AG10803 (cell line): ENCODE measurements around the gene INPP5A.
A peak's percentile ranks its signal among the peaks of the same experiment; 100 is the strongest.

ENCODE experiments used
- DNase-seq: peaks from one replicate; pipeline ENCODE4 v3.0.0; 2010; ENCODE audit warnings: low read depth
- H3K4me3 ChIP-seq: 2 replicates; pipeline ENCODE4 v1.5.1; 2011; ENCODE audit warnings: mild to moderate bottlenecking, low read length, control low read depth
- TF ChIP-seq, protein P1 (sequence below): conservative IDR thresholded peaks from 2 replicates; pipeline ENCODE4 v1.5.1; 2011; ENCODE audit warnings: mild to moderate bottlenecking, low read length, control low read depth, inconsistent platforms

Gene INPP5A

DNA sequence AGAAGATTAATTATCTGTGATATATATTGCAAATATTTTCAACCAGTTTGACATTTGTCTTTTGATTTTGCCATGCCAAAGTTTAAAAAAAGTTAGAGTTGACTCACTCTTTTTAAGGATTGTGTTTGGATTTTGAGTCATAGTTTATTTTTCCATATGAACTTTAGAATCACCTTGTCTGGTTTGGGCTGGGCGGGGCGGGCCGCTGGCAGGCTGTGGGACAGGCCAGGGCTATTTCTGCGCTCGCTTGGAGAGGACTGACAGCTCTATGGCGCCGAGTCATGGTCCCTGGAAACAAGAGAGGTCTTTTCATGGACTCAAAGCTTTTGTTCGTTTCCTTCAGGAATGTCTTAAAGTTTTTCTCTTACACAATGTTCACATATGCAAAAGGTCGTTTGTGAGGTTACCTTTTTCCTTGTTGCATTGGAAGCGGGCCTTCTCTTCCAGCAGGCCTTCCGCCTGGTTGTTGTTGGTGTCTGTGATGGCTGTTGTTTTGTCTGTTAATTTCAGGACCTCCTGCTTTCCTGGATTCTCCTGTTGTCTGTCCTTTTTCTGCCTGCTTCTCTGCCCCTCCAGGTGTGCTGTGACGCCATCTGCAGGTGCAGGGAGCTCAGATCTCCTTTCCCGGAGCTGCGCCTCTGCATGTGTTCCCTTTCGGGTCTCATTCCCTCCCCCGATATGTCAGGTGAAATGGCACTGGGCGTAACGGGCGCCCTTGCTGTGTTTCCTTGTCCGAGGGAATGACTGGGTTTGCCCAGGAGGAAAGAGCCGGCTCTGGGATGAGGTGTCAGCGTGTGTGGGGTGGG lies 53.8 kb downstream of the INPP5A start:
- no peak overlapping the region for H3K4me3 ChIP-seq
- TF ChIP-seq, protein P1, sequence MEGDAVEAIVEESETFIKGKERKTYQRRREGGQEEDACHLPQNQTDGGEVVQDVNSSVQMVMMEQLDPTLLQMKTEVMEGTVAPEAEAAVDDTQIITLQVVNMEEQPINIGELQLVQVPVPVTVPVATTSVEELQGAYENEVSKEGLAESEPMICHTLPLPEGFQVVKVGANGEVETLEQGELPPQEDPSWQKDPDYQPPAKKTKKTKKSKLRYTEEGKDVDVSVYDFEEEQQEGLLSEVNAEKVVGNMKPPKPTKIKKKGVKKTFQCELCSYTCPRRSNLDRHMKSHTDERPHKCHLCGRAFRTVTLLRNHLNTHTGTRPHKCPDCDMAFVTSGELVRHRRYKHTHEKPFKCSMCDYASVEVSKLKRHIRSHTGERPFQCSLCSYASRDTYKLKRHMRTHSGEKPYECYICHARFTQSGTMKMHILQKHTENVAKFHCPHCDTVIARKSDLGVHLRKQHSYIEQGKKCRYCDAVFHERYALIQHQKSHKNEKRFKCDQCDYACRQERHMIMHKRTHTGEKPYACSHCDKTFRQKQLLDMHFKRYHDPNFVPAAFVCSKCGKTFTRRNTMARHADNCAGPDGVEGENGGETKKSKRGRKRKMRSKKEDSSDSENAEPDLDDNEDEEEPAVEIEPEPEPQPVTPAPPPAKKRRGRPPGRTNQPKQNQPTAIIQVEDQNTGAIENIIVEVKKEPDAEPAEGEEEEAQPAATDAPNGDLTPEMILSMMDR, result no peak
- peak; percentile 28 for DNase-seq

- H3K4me3 ChIP-seq, result no peak overlapping the region
- TF ChIP-seq, protein P1, result no peak
- no peak for DNase-seq
These were observed 55.3 kb downstream of the INPP5A start for GRCh38 chr10:132592790-132593383.

DNA sequence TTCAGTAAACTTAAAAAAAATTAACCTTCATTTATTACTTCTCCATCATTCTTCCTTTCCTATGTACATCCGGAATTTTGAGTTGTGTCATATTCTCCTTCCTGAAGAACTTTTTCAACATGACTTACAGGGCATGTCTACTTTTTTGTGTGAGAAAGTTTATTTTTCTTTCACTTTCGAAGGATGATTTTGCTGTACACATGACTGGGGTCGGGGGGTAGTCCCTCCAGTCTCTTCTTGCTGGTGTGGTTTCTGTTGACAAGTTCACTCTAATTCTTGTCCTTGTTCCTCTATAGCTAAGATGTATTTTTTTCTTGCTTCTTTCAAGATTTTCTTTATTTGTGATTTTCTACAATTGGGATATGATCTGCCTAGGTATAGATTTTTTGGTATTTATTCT lies 55.8 kb downstream of the INPP5A start:
- TF ChIP-seq, protein P1, result no peak
- H3K4me3 ChIP-seq, result no peak overlapping the region
- no peak for DNase-seq

DNA sequence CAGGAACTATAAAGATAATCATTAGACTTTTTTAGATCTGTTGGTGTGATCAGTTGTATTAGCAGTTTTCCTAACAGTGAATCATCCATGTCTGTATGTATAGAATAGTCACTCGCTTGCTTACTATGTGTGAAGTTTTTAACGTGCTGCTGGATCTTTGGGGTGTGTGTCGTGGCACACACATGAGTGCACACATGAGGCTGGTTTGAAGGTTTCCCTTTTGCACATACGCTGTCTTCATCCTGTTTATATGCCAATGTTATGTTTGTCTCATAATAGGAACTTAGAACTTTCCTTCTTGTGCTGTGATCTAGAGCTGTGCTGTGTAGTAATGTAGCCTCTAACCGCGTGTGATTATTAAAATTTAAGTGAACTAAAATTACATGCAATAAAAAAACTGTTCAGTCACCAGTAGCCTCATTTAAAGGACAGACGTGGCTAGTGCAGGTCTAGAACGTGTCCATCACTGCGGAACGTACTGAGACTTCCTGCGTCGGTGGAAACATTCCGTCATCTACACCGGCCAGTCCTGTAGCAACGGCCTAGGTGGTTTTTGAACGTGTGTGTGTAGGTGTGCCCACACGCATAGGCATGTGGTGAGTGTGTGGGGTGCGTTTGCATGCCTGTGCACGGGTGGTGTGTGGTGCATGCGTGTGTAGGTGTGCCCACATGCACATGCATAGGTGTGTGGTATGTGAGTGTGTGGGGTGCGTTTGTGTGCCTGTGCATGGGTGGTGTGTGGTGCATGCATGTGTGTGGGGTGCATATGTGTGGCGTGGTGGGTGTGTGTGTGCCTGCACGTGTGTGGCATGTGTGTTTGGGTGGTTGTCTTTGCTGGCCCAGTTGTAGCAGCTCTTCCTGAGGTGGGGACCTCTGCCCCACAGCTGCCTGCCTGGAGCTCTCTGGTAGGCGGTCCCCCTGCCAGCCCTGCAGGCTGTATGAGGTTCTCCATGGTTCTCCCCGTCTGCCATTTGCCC lies 56.6 kb downstream of the INPP5A start:
- no peak for DNase-seq
- H3K4me3 ChIP-seq, result no peak overlapping the region
- TF ChIP-seq, protein P1, result no peak

GRCh38 chr10:132595021-132595420 lies 57.4 kb downstream of the INPP5A start:
- no peak for DNase-seq
- H3K4me3 ChIP-seq, result no peak overlapping the region
- TF ChIP-seq, protein P1, result no peak

GRCh38 chr10:132595854-132596253 lies 58.3 kb downstream of the INPP5A start:
- no peak for DNase-seq

More at GRCh38 chr10:132595854-132596253, 58.3 kb downstream of the INPP5A start:
- H3K4me3 ChIP-seq, result no peak overlapping the region
- TF ChIP-seq, protein P1, result no peak
